ENCODE data around the gene DHRS12. TPM values are rescaled to one million over a fixed set of nuclear protein-coding genes. Genes with fewer than 3 reads are reported as not detected.
A peak's percentile ranks its signal among the peaks of the same experiment; 100 is the strongest.

The DHRS12 gene, protein sequence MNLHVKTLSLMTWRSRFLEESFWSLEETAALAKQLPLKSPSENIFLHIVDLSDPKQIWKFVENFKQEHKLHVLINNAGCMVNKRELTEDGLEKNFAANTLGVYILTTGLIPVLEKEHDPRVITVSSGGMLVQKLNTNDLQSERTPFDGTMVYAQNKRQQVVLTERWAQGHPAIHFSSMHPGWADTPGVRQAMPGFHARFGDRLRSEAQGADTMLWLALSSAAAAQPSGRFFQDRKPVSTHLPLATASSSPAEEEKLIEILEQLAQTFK
- 7.0 TPM for total RNA-seq

GRCh38 chr13:51803422-51804294 lies at the start of gene DHRS12:
TSS of gene DHRS12 (minus strand) at chr13:51804163. CDS start at chr13:51799659, 4,504 bp downstream.
- peak; percentile 85 to 94 (median 88) for DNase-seq (ENCODE audit: low read depth in 2 of 3, low spot score in 2 of 3)

DNA sequence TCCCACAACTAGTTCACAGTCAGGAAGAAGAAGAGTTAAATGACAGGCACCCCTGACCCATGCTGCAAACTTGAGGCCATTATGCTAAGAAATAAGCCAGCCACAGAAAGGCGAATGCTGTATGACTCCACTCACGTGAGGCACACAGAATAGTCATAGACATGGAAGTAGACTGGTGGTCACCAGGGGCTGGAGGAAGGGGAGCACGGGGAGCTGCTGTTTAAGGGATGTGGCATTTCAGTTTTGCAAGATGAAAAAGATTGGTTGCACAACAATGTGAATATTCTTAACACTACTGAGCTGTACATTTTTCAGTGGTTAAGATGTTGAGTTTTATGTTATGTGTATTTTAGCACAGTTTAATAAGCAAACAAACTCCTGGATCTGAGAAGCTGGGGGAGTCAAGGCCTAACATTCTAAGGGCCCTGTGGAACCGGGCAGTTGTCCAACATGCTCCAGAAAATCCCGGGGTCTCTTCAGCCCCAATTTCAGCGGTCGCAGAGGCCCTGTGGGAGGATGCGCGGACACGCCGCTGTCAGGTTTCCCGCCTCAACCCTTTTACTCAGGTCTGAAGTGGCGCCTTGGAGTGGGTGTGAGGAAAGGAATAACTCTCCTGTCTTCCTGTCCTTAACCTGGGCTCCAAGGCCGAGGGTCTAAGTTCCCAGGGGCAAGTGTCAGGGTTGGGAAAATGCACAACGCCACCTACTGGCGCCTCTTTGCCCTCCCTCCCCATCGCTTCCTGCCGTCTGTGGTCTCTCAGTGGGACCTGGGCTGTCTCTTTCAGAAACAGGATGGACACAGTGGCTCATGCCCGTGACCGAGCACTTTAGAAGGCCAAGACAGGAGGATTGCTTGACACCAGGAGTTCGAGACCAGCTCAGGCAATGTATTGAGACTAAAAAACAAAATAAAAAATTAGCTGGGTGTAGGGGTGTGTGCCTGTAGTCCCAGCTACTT lies 45.5 kb upstream of the DHRS12 start:
- peak in 1 of 3 donors; percentile 56 for DNase-seq (ENCODE audit: low read depth in 2 of 3, low spot score in 2 of 3)

- no peak for DNase-seq (ENCODE audit: low read depth in 2 of 3, low spot score in 2 of 3)
Measured at GRCh38 chr13:51848674-51849073, 44.7 kb upstream of the DHRS12 start.

- DNase-seq (ENCODE audit: low read depth in 2 of 3, low spot score in 2 of 3) = no peak
Measured at GRCh38 chr13:51846756-51847155, 42.8 kb upstream of the DHRS12 start.

DNA sequence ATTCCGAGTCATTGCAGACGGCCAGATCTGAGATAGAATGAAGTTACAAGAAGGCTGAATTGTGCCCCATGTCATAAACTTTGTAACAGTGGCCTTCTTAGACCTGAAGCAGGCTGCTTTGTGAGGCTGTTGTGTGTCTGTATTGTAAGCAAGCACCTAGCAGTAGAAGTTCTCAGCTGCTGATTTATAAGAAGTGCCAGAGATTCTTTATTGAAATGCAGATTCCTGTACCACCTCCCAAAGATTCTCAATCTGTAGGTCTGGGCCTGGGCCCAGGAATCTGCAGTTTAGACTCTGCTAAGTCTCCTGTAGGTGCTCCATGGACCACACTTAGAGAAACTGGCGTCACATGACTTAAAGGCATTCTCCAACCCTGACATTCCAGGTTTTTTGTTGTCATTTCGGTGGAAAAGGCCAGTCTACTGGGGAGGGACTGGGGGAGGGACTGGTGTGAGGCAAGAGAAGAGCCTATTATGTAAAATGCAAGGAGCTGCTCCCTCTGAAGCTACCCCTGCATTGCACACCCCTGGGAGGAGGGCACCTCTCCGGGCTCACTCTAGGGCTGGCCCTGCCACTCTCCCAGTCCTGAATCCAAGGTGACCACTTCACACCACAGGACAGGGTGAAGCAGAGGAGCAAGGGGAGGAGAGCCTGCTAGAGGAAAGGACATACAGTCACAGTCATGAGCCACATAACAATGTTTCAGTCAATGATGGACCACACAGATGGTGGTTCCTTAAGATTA lies 41.8 kb upstream of the DHRS12 start:
- DNase-seq (ENCODE audit: low read depth in 2 of 3, low spot score in 2 of 3) = no peak

GRCh38 chr13:51844862-51845573 lies 41.1 kb upstream of the DHRS12 start, which contains the start of gene TMEM272:
TSS of gene TMEM272 (minus strand) at chr13:51845177. CDS start at chr13:51838530, 6,647 bp downstream.
- DNase-seq (ENCODE audit: low read depth in 2 of 3, low spot score in 2 of 3) = peak in 2 of 3 donors; percentile 50 to 56

DNA sequence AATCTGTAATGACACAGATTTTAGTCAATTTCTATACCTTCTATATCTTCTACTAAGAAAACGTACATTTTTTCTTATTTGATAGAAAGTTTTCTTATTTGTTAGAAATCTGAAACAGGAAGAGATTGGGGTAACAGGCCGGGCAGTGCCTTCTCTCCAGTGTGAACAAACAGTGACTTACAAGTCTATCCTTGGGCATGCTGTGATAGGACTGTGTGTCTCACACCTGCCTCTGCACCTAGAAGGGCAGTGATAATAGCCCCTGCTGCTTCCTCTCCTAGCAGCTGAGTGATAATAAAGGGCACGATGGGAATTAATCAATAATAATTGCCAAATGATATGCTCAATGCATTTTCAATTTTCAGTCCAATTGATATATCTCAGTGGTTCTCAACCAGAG lies 39.6 kb upstream of the DHRS12 start:
- DNase-seq (ENCODE audit: low read depth in 2 of 3, low spot score in 2 of 3) = no peak

GRCh38 chr13:51841732-51842131 lies 37.8 kb upstream of the DHRS12 start:
- no peak for DNase-seq (ENCODE audit: low read depth in 2 of 3, low spot score in 2 of 3)

- no peak for DNase-seq (ENCODE audit: low read depth in 2 of 3, low spot score in 2 of 3)
Measured at GRCh38 chr13:51840917-51841316, 37.0 kb upstream of the DHRS12 start.

DNA sequence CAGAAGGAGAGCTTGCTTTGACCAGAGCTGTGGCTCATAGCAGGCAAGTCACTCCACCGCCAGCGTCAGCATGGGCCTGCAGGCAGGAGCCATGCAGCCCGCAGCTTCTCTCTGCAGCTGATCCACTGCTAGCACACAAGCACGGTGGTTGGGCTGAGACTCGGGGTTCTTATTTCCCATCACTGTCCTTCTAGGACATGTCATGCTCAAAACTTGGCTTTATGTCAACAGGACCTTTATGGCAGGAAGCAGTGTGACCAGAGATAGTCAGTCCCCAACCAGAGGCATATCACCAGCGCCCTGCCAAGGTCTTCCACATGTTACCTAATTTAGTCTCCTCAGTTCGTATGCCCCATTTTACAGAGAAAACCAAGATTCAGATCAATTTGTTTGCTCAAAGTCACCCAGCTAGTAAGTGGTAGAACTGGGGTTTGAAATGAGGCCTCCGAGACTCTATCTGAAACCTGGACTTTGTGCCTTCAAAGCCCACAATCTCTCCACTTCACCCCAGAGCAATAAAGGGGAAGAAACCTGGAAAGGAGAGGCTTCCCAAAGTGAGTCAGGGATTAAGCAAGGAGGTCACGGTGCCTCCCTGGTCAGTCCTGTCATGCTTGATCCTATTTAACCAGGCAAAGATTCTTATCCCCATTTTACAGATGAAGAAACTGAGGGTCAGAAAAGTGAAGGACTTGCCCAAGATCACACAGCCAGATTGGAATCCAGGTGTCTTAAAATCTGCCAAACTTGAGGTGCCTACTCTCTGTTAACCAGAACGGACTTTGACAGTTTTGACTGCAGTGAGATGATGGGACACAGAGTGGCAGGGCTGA lies 36.0 kb upstream of the DHRS12 start:
- DNase-seq (ENCODE audit: low read depth in 2 of 3, low spot score in 2 of 3) = peak in 2 of 3 donors; percentile 42 to 69

GRCh38 chr13:51838240-51838846 lies 34.4 kb upstream of the DHRS12 start:
- DNase-seq (ENCODE audit: low read depth in 2 of 3, low spot score in 2 of 3) = no peak

DNA sequence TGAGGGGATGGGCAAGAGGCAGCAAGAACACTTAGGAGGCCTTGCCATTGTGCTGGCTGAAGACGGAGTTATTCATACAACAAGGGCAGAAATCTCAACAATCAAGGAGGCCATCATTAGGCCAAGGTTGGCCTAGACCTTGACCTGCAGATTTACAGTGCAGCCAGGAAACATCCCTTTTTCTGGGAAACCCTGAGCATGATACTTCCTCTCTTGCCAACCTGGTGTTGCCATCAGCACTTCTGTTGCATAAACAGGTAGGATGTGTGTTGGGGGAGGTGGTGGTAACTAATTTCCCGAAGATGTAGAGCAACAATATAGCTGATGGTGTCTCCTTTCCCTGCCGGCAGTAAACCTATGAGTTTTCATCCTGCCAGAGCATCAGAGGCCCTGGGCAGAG lies 33.1 kb upstream of the DHRS12 start:
- DNase-seq (ENCODE audit: low read depth in 2 of 3, low spot score in 2 of 3) = no peak

GRCh38 chr13:51834581-51835171 lies 30.7 kb upstream of the DHRS12 start:
- DNase-seq (ENCODE audit: low read depth in 2 of 3, low spot score in 2 of 3) = no peak

GRCh38 chr13:51833980-51834379 lies 30.0 kb upstream of the DHRS12 start:
- DNase-seq (ENCODE audit: low read depth in 2 of 3, low spot score in 2 of 3) = no peak

DNA sequence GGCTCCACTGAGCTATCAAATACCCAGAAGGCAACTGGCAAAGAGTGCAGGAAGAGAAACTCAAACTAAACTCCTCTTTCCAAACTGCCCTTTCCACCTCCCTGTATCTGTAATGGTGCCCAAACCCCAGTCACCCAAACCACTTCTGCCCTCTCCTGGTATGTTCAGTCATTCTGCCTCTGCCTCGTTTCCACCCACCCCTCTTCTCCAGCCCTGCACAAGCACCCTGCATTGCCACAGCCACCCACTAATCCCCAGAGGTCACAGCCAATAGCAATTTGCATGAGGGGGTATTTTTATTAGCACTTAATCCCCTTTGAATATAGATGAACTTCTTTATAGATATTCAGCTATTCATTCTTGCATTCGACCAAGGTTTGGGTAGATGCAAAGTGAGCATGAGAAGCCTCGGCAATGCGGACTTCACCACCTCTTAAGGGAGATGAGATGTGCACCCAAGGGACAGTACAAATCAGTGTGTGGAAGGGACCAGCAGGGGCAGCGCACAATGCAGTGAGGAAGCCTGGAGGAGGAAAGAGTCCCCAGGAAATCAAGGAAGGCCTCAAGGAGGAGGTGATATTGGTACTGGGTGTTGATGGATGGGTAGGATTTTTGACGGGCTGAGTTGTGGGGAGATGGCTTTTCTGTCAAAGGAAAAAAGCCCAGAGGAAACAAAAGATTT lies 28.6 kb upstream of the DHRS12 start:
- DNase-seq (ENCODE audit: low read depth in 2 of 3, low spot score in 2 of 3) = peak in 2 of 3 donors; percentile 44 to 69

DNA sequence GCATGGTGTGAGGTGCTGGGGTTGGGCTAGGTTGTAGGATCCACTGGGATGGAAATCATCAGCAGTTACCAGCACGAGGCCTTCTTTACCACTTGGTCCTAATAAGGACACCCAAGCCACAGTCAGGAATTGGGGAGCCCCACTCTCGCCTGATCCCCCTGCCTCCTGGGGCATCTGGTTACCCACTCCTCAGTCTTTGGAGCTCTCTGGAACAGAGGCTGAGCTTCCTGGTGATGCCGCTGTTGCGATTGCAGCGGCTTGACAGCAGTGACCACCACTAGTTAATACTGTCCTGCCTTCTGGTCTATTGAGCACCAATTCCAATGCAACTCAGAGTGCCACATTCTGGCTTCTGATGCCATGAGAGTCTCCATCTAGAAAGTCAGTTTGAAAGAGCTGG lies 27.6 kb upstream of the DHRS12 start:
- no peak for DNase-seq (ENCODE audit: low read depth in 2 of 3, low spot score in 2 of 3)

DNA sequence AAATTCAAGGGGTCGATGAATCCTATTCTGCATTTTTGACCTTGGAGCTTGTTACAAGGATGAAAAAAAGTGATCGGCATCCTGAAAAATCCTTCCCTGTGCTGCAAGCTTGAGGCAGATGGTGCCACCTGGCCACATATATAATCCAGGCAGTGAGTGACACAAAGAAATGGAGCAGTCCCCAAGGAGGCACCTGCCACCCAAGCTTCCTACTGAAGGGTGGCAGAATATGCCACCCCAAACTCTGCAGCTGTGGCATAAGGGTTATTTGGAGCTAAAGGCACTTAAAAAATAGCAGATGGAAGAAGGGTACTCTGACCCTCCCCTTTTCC lies 25.6 kb upstream of the DHRS12 start:
- DNase-seq (ENCODE audit: low read depth in 2 of 3, low spot score in 2 of 3) = no peak

Measured in hematopoietic multipotent progenitor cell (in vitro differentiated cells).